Fibroblast of the aortic adventitia (primary cell): ENCODE measurements around the gene WNT3A. TPM values are rescaled to one million over a fixed set of nuclear protein-coding genes. Genes with fewer than 3 reads are reported as not detected.

Experiments
- DNase-seq: peaks from one replicate; pipeline ENCODE4 v3.0.0-alpha.2; 2010; ENCODE audit warnings: low read depth
- H3K4me3 ChIP-seq: 2 replicates; pipeline ENCODE4 v1.5.1; 2011; ENCODE audit warnings: low read depth, mild to moderate bottlenecking, control low read depth, low read length, moderate library complexity
- total RNA-seq: library from RNA; depleted of rRNA; stranded (reverse); fragments of >200 nt; gene quantifications from 2 replicates; pipeline ENCODE4 v1.2.3, GENCODE V29; 2012; ENCODE audit warnings: low replicate concordance
- TF ChIP-seq, protein P1 (sequence below): IDR thresholded peaks from 2 replicates; pipeline ENCODE4 v1.5.1; 2011; ENCODE audit warnings: mild to moderate bottlenecking, low read length, control low read depth, inconsistent platforms; ENCODE audit not compliant: insufficient read depth

The WNT3A gene
- total RNA-seq, 1 donor, result not detected

DNA sequence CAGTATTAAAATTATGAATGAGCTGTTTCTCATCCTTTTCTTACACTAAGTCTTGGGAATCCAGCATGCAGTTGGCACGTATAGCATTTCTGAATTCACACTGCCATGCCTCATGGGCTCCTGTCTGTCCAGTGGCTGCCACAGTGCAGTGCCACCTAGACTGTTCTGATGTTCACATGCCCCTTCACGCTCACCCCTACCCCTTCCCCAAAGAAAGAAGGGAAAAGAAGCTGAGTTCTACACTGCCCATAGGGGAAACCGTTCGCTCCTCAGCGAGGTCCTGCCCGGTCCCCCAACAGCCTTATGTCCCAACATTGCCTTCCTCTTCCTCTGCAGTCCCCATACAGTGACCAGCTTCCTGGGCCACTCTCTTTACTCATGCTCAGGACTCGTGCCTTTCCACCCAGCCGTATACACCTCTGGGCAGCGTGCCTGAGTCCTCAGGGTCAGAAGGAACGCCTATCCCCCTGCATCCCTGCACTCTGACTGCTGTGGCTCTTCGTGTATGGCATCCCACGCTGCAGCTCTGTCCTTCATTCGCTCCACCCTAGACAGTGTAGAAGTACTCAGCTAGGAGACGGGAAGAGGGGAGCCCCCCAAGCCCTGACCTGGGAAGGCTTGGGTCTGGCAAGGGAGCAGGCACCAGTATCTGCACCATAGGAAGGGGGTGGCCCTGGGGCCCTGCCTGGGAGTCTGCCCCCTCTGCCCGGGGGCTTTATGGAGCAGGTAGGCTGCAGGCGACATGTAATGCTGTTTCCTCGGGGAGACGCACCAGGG, 51.6 kb downstream of the WNT3A start:
- H3K4me3 ChIP-seq, result no peak overlapping the region
- no peak for DNase-seq
- TF ChIP-seq, protein P1, sequence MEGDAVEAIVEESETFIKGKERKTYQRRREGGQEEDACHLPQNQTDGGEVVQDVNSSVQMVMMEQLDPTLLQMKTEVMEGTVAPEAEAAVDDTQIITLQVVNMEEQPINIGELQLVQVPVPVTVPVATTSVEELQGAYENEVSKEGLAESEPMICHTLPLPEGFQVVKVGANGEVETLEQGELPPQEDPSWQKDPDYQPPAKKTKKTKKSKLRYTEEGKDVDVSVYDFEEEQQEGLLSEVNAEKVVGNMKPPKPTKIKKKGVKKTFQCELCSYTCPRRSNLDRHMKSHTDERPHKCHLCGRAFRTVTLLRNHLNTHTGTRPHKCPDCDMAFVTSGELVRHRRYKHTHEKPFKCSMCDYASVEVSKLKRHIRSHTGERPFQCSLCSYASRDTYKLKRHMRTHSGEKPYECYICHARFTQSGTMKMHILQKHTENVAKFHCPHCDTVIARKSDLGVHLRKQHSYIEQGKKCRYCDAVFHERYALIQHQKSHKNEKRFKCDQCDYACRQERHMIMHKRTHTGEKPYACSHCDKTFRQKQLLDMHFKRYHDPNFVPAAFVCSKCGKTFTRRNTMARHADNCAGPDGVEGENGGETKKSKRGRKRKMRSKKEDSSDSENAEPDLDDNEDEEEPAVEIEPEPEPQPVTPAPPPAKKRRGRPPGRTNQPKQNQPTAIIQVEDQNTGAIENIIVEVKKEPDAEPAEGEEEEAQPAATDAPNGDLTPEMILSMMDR, result no peak

DNA sequence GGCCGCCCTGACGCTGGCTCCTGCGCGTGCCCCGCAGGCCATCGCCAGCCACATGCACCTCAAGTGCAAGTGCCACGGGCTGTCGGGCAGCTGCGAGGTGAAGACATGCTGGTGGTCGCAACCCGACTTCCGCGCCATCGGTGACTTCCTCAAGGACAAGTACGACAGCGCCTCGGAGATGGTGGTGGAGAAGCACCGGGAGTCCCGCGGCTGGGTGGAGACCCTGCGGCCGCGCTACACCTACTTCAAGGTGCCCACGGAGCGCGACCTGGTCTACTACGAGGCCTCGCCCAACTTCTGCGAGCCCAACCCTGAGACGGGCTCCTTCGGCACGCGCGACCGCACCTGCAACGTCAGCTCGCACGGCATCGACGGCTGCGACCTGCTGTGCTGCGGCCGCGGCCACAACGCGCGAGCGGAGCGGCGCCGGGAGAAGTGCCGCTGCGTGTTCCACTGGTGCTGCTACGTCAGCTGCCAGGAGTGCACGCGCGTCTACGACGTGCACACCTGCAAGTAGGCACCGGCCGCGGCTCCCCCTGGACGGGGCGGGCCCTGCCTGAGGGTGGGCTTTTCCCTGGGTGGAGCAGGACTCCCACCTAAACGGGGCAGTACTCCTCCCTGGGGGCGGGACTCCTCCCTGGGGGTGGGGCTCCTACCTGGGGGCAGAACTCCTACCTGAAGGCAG, 52.3 kb downstream of the WNT3A start:
- no peak for DNase-seq
- no peak overlapping the region for H3K4me3 ChIP-seq
- TF ChIP-seq, protein P1, result no peak

DNA sequence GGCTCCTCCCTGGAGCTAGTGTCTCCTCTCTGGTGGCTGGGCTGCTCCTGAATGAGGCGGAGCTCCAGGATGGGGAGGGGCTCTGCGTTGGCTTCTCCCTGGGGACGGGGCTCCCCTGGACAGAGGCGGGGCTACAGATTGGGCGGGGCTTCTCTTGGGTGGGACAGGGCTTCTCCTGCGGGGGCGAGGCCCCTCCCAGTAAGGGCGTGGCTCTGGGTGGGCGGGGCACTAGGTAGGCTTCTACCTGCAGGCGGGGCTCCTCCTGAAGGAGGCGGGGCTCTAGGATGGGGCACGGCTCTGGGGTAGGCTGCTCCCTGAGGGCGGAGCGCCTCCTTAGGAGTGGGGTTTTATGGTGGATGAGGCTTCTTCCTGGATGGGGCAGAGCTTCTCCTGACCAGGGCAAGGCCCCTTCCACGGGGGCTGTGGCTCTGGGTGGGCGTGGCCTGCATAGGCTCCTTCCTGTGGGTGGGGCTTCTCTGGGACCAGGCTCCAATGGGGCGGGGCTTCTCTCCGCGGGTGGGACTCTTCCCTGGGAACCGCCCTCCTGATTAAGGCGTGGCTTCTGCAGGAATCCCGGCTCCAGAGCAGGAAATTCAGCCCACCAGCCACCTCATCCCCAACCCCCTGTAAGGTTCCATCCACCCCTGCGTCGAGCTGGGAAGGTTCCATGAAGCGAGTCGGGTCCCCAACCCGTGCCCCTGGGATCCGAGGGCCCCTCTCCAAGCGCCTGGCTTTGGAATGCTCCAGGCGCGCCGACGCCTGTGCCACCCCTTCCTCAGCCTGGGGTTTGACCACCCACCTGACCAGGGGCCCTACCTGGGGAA, 53.0 kb downstream of the WNT3A start:
- H3K4me3 ChIP-seq, result no peak overlapping the region
- DNase-seq, result peak; percentile 13
- TF ChIP-seq, protein P1, result no peak

DNA sequence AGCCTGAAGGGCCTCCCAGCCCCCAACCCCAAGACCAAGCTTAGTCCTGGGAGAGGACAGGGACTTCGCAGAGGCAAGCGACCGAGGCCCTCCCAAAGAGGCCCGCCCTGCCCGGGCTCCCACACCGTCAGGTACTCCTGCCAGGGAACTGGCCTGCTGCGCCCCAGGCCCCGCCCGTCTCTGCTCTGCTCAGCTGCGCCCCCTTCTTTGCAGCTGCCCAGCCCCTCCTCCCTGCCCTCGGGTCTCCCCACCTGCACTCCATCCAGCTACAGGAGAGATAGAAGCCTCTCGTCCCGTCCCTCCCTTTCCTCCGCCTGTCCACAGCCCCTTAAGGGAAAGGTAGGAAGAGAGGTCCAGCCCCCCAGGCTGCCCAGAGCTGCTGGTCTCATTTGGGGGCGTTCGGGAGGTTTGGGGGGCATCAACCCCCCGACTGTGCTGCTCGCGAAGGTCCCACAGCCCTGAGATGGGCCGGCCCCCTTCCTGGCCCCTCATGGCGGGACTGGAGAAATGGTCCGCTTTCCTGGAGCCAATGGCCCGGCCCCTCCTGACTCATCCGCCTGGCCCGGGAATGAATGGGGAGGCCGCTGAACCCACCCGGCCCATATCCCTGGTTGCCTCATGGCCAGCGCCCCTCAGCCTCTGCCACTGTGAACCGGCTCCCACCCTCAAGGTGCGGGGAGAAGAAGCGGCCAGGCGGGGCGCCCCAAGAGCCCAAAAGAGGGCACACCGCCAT, 53.8 kb downstream of the WNT3A start:
- peak; percentile 16 for DNase-seq
- TF ChIP-seq, protein P1, result no peak
- no peak overlapping the region for H3K4me3 ChIP-seq

DNA sequence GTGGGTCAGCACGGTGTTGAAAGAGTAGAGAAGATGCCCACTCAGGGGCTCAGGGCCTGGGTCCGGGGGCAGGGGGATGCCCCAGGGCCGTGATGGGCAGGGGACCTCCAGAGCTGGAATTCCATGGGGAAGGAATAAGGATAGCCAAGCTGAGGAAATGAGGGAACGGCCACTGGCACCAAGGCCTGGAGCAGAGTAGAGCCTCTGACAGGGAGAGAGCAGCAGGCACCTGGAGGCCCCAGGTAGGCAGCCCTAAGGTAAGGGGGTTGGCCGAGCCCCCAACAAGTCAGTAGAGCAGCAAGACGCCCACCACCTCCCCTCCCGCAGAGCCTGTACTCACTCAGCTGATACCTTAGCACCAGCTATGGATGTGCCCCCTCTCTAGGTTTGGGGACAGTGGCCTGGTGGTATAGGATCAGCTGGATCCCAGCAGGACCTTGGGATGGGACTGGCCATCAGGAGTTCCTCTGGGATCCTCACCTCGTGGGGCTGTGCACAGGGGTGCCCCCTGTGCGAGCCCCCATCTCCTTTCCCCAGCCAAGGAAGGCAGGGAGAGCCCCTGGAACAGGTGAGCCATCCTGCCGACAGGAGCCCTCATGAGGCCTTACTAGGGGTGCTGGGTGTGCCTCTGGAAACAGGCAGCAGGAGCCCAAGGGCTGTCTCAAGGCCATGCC, 54.8 kb downstream of the WNT3A start:
- no peak for DNase-seq
- no peak overlapping the region for H3K4me3 ChIP-seq
- TF ChIP-seq, protein P1, result no peak
